GM19035 (cell line): ENCODE results near the gene CNPY3.

ENCODE experiments used
- ATAC-seq: cut with Tn5 transposase; IDR thresholded peaks from one replicate; pipeline ENCODE4 v1.9.1; 2021; ENCODE audit not compliant: unreplicated experiment

CNPY3 gene

DNA sequence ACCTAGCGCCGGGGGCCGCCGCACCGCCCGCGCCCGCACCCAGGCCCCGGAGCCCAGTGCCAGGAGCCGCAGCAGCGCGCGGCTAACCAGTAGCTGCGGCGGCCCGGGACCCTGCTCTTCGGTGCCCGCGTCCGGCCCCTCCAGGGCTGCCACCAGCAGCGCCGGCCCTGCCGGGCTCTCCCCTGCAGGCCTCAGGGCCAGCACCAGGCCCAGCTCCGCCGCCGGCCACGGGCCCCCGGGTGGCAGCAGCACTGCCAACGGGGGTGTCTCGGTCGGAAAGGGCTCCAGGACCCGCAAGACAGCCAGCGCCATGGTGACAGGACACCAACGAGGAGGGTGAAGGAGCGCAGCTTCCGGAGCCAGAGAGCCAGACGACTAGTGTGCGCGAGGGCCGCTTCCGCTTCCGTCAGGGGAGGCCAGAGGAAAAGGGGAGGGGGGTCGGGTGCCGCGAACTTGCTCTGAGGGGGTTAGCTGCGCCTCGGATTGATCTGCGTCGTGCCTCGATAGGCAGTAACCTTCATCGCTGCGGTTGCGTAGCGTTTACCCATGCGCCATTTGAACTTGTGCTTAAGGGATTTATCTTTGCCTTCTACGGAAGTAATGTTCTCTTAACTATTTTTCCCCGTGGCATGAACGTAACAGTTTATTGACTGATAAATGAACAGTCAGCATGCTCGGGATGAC is 49.7 kb downstream of the CNPY3 start, which contains the start of gene PEX6:
TSS of gene PEX6 (minus strand) at position 343 of the 684 bp plus-strand sequence. CDS start at position 312, 31 bp downstream.
- peak; percentile 94 for ATAC-seq

DNA sequence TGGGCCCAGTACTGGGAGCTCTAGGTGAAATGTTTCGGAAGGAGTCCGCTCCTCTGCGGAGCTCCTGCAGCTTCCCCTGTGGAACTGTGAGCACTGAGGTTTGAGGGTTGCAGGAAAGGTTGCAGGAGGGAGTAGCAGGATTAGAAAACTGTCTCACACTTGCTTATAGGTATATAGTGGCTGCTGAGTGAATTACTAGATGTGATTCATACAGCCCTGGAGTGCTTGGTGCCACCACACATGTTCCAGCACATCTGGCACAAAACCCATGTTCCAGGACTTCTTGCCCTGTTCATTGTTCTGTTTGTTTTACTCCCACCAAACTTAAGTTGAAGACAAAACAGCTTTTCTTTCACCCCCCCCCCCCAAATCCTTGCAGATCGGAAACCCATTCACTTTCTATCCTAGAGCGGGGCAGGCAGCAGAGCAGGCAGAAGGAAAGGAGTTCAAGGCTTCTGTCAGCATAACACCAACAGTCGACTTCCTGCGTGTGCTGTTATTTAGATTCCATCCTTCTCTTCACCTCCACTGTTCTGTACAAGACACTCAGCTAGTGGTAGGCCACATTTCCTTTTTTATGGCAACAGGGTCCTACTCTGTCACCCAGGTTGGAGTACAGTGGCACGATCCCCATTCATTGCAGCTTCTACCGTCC is 50.4 kb downstream of the CNPY3 start:
- ATAC-seq: no peak

DNA sequence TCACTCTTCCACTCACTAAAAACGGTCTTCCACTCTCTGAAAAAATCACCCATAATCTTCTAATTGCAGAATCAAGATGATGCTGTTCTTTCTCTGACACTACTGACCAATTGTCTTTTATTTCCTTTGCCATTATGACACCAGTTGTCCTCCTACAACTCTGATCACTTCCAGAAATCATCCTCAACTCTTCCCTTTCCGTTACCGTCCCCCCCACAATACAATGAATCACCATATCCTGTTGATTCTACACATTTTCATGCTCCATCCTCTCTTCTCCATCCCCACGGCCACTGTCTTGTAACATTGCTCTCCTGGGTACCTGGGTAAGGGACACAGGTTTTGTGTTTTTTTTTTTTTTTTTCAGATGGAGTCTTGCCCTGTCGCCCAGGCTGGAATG is 52.6 kb downstream of the CNPY3 start:
- ATAC-seq: no peak

DNA sequence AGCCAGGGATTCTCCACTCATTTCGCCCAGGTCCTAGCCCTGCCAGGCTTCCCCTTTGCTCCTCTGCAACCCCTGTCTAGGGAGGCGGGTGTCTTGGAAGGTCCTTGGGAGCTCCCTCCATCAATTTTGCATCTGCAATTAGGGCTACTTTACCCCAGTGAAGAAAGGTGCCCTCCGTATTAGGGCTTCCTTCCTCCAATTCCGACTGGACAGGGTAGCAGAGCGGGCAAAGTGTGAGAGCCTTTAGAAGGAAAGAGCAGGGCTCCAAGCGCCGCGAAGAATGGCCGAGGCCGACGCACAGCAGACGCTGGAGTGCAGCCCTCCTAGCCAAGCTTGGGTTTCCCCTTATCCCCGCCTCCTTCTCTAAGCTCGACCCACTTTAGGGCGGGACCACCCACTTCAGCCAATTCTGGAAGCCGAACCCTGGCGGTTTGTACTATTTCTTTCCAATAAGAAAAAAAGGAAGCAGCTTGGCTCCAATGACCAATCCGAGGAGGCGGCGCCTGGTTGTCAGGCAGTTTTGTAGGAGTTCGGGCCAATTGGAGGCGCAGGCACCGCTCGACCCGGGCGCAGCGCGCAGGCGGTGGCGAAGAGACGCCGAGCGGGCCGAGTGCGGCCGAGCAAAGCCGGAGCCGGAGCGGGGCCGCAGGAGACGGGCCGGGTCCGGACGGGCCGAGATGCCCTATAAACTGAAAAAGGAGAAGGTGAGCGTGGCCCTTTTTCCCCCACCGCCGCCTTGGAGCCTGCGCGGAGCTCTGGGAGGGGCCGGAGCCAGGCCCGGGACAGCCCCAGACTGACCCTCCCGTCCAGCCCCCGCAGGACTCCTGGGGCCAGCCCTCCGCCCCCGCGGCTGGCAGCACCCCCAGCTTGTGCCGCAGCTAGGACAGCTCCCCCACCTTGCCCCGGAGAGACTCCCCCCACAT is 55.0 kb downstream of the CNPY3 start, which contains the start of gene PPP2R5D:
TSS of gene PPP2R5D (plus strand) at position 570 of the 923 bp plus-strand sequence. CDS start at position 678, 108 bp downstream.
- peak; percentile 95 for ATAC-seq

DNA sequence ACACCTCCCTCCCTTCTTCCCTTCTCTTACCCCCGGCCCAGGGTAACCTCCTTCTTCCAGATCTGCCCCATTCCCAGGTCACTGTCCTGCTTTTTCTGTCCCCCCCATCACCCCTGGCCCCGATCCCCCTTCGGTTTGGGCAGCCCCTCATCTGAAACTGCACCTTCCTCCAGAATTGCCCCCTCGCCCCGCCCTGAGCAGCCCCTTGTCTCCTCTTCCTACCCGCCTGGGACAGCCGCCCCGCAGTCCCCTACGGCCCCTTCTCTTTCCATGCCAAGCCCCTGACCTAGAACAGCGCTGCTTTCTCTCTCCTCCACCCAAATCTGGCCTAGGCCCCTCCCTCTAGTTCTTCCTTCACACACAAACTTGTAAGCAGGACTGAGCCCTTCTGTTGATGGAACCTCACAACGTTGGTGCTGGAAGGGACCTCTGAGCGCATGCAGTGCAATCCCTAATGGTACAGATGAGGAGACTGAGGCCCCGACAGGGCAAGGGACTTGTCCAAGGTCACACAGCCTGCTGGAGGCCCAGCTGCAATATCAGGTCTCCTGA is 55.7 kb downstream of the CNPY3 start:
- no peak for ATAC-seq

DNA sequence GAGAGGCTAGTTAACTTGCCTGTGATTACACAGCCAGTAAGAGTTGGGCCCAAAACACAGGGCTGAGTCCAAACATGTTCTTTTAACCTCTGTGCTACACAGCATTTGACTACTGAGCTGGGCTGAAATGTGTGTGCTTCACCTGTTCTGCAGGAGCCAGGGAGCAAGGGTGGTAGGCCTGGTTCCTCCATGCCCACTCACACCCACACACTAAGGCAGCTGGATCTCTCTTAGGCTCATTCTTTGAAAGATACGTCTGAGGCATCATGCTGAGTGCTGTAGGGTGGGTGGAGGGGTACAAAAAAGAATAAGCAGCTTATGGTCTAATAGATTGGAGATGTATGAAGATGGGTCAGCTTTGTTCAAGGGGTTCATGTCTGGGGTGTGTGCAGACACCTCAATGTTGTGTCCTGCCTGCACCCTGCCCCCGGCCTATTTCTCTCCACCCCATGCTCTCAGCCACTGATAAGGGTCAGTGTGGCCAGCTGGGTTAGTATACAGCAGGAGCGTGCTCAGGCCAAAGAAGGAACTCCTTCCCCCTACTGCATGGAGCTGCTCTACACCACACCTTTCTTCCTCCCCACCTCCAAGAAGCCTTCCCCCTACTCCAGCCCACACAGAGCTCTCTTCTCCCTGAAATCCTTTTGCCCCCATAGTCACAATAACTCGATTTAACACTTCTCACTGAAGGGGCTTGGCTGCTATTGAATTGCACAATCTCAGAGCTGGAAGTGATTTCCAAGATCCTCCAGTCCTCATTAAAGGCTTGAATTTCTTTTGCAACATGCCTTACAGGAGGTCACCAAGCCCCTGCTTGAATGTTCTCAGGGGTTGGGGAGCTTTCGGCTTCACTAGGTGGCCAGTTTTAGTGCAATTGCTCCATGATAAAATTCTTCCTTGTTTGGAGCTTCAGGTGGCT is 58.5 kb downstream of the CNPY3 start:
- no peak for ATAC-seq

DNA sequence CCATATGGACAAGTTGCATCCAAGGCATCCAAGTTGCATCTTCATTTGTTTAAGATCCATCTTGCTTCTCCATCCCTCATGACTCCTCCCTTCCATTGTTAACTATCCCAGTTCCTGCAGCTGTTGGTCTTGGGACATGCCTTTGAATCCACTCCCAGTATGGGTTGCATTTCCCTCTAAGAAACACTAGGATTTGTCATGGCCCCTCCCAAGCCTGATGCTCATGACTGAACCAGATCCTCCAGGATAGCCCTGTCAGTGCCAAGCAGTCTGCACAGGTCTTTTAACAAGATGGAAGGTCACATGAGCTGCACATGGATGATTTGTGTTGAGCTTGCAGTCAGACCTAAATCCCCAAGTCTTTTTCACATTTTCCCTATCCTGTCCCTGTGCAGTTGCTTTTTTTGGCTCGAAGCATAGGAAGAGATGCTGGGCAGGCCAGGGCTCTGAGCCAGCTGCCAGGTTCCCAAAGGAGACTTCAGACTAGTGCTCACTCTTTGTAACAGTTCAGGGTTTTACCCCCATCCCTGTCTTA is 59.3 kb downstream of the CNPY3 start:
- ATAC-seq: no peak
